Inferior parietal cortex (tissue), 1 donor: ENCODE results near the gene NTRK3.

Experiments
- DNase-seq: peaks from one replicate; pipeline ENCODE4 v3.0.0-alpha.2; 2016; ENCODE audit errors: extremely low spot score

NTRK3 gene

GRCh38 chr15:88230823-88231222, 25.7 kb downstream of the NTRK3 start:
- DNase-seq, result no peak

GRCh38 chr15:88225461-88225860, 31.1 kb downstream of the NTRK3 start:
- DNase-seq, result no peak

- DNase-seq, result no peak
These were observed 33.5 kb downstream of the NTRK3 start for GRCh38 chr15:88223084-88223483.

- no peak for DNase-seq
These were observed 34.7 kb downstream of the NTRK3 start for GRCh38 chr15:88221836-88222235.

GRCh38 chr15:88220443-88221335, 35.9 kb downstream of the NTRK3 start:
- no peak for DNase-seq

- no peak for DNase-seq
These were observed 36.9 kb downstream of the NTRK3 start for GRCh38 chr15:88219623-88220022.

- no peak for DNase-seq
These were observed 37.9 kb downstream of the NTRK3 start for GRCh38 chr15:88218557-88219221.

- peak; percentile 24 for DNase-seq
These were observed 41.4 kb downstream of the NTRK3 start for GRCh38 chr15:88215066-88215648.

- DNase-seq, result no peak
These were observed 47.4 kb downstream of the NTRK3 start for GRCh38 chr15:88209111-88209510.

GRCh38 chr15:88208396-88208795, 48.1 kb downstream of the NTRK3 start:
- no peak for DNase-seq

- no peak for DNase-seq
These were observed 49.0 kb downstream of the NTRK3 start for GRCh38 chr15:88207565-88207964.

GRCh38 chr15:88204584-88204983, 52.0 kb downstream of the NTRK3 start:
- DNase-seq, result no peak

GRCh38 chr15:88202231-88202630, 54.3 kb downstream of the NTRK3 start:
- DNase-seq, result no peak

- no peak for DNase-seq
These were observed 55.3 kb downstream of the NTRK3 start for GRCh38 chr15:88201207-88201606.

GRCh38 chr15:88196961-88197360, 59.6 kb downstream of the NTRK3 start:
- no peak for DNase-seq

- DNase-seq, result no peak
These were observed 62.4 kb downstream of the NTRK3 start for GRCh38 chr15:88194162-88194561.

GRCh38 chr15:88193415-88193814, 63.1 kb downstream of the NTRK3 start:
- no peak for DNase-seq

GRCh38 chr15:88191812-88192165, 64.8 kb downstream of the NTRK3 start:
- no peak for DNase-seq

GRCh38 chr15:88190232-88190631, 66.3 kb downstream of the NTRK3 start:
- no peak for DNase-seq

GRCh38 chr15:88188300-88188699, 68.2 kb downstream of the NTRK3 start:
- no peak for DNase-seq

GRCh38 chr15:88187195-88187594, 69.3 kb downstream of the NTRK3 start:
- peak; percentile 21 for DNase-seq

GRCh38 chr15:88185584-88185983, 71.0 kb downstream of the NTRK3 start:
- no peak for DNase-seq

- DNase-seq, result no peak
These were observed 74.9 kb downstream of the NTRK3 start for GRCh38 chr15:88181613-88182012.
